ENCODE data around the gene PDE6A. TPM values are rescaled to one million over a fixed set of nuclear protein-coding genes. Genes with fewer than 3 reads are reported as not detected.

Gene PDE6A
- total and polyA plus RNA-seq, 2 experiments from 2014 or later: not detected

DNA sequence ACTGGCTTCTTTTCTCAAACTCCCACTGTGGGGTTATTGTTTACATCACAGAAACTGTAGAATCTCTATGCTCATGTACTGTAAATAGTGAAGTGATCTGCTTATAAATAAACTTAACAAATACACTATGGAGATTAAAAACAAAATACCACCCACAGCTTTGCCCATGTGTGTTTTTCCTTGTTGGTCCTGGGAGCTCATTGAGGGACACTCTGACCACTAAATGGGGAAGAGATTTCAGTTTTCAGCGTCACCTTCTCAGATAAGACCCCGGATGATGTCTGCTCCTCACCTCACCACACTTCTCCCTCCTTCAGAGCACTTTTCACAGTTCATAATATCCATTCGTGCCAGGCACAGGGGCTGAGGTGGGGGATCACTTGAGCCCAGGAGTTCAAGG is 89.7 kb downstream of the PDE6A start:
- Histone ChIP-seq H3K4me2 (ENCODE audit: unreplicated experiment) (no peak overlapping the region), H3K9ac (no peak overlapping the region), H3K4me1 (ENCODE audit: insufficient read depth) (no peaks in the 10 kb centered on the region), H3K27ac (no peak overlapping the region), H3K9me2 (ENCODE audit: insufficient read depth) (no peaks in the 10 kb centered on the region), H3K27me3 (replicated peaks; ENCODE audit: insufficient read depth) (no peaks in the 10 kb centered on the region), H3K36me3 (ENCODE audit: low read depth) (no peaks in the 10 kb centered on the region), H3K4me3 (no peak overlapping the region), H3K9me3 (ENCODE audit: low read depth) (no peaks in the 10 kb centered on the region), H3K79me2 (ENCODE audit: insufficient read depth) (no peaks in the 10 kb centered on the region), H4K20me1 (ENCODE audit: insufficient read depth) (no peaks in the 10 kb centered on the region), H2AFZ (no peak overlapping the region), H3F3A (ENCODE audit: insufficient read depth) (no peaks in the 10 kb centered on the region)
- DNase-seq: no peak
- in situ Hi-C loops (cut with MboI): loop anchor here (10.0 kb wide), 1 partner anchor 110 kb away; the partner anchor contains the start of gene SLC26A2
- WGBS, 2 experiments (ENCODE audit: low coverage in 1 of 2, low lambda C conversion rate in 2 of 2, missing lambda C conversion rate in 2 of 2): 66 to 74% methylated on average over 3 of the region's 3 CpGs
- TF ChIP-seq EZH2 (IDR thresholded peaks at IDR 0.05; ENCODE audit: insufficient read depth, poor library complexity, severe bottlenecking): no peak
- no peak for TF ChIP-seq EZH2phosphoT487 (IDR thresholded peaks at IDR 0.05; ENCODE audit: insufficient read depth, low read depth)

- no peaks in the 10 kb centered on the region for H3K27me3 ChIP-seq (replicated peaks; ENCODE audit: insufficient read depth)
- H3K4me2 ChIP-seq (ENCODE audit: unreplicated experiment): no peak overlapping the region
- in situ Hi-C loops (cut with MboI): loop anchor here (10.0 kb wide), 1 partner anchor 111 kb away; the partner anchor contains the start of gene SLC26A2
- no peak overlapping the region for H3K9ac ChIP-seq
- H3K27ac ChIP-seq: no peak overlapping the region
- WGBS, 2 experiments (ENCODE audit: low coverage in 1 of 2, low lambda C conversion rate in 2 of 2, missing lambda C conversion rate in 2 of 2): 77 to 84% methylated on average over 3 of the region's 3 CpGs
- H2AFZ ChIP-seq: no peak overlapping the region
- H3K9me3 ChIP-seq (ENCODE audit: low read depth): no peaks in the 10 kb centered on the region
- no peaks in the 10 kb centered on the region for H3K4me1 ChIP-seq (ENCODE audit: insufficient read depth)
- no peaks in the 10 kb centered on the region for H3K9me2 ChIP-seq (ENCODE audit: insufficient read depth)
- no peaks in the 10 kb centered on the region for H3F3A ChIP-seq (ENCODE audit: insufficient read depth)
- no peak overlapping the region for H3K4me3 ChIP-seq
- H3K79me2 ChIP-seq (ENCODE audit: insufficient read depth): no peaks in the 10 kb centered on the region
- DNase-seq: no peak
- no peaks in the 10 kb centered on the region for H4K20me1 ChIP-seq (ENCODE audit: insufficient read depth)
- TF ChIP-seq EZH2phosphoT487 (IDR thresholded peaks at IDR 0.05; ENCODE audit: insufficient read depth, low read depth) (no peak), EZH2 (IDR thresholded peaks at IDR 0.05; ENCODE audit: insufficient read depth, poor library complexity, severe bottlenecking) (no peak)
- H3K36me3 ChIP-seq (ENCODE audit: low read depth): no peaks in the 10 kb centered on the region
These were observed 90.9 kb downstream of the PDE6A start for GRCh38 chr5:149853701-149854100.

DNA sequence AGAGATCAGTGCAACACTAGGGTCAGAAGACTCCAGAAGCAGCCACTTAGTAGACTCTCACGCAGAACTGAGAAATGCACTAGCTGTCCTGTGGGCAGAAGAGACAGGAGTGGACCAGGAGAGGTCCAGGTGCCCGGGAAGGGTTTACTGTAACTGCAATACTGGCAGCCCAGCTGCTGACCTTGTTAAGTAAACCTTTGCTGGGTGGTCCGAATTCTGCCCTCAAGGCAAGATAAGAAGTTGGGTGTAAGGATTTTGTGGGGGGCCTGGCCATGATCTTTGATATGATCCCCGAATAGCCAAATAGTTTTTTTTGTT is 91.3 kb downstream of the PDE6A start:
- WGBS, 2 experiments (ENCODE audit: low coverage in 1 of 2, low lambda C conversion rate in 2 of 2, missing lambda C conversion rate in 2 of 2): 22 to 23% methylated on average over 4 of the region's 4 CpGs
- H3K27ac ChIP-seq: no peak overlapping the region
- H3K79me2 ChIP-seq (ENCODE audit: insufficient read depth): no peaks in the 10 kb centered on the region
- no peak overlapping the region for H3K9ac ChIP-seq
- no peaks in the 10 kb centered on the region for H3K4me1 ChIP-seq (ENCODE audit: insufficient read depth)
- no peak overlapping the region for H3K4me2 ChIP-seq (ENCODE audit: unreplicated experiment)
- H2AFZ ChIP-seq: no peak overlapping the region
- TF ChIP-seq EZH2 (IDR thresholded peaks at IDR 0.05; ENCODE audit: insufficient read depth, poor library complexity, severe bottlenecking): no peak
- no peak for TF ChIP-seq EZH2phosphoT487 (IDR thresholded peaks at IDR 0.05; ENCODE audit: insufficient read depth, low read depth)
- H3K36me3 ChIP-seq (ENCODE audit: low read depth): no peaks in the 10 kb centered on the region
- in situ Hi-C loops (cut with MboI): loop anchor here (10.0 kb wide), 1 partner anchor 112 kb away; the partner anchor contains the start of gene SLC26A2
- no peaks in the 10 kb centered on the region for H3K27me3 ChIP-seq (replicated peaks; ENCODE audit: insufficient read depth)
- no peaks in the 10 kb centered on the region for H3F3A ChIP-seq (ENCODE audit: insufficient read depth)
- DNase-seq: no peak
- H3K9me2 ChIP-seq (ENCODE audit: insufficient read depth): no peaks in the 10 kb centered on the region
- H3K9me3 ChIP-seq (ENCODE audit: low read depth): no peaks in the 10 kb centered on the region
- no peak overlapping the region for H3K4me3 ChIP-seq
- no peaks in the 10 kb centered on the region for H4K20me1 ChIP-seq (ENCODE audit: insufficient read depth)

DNA sequence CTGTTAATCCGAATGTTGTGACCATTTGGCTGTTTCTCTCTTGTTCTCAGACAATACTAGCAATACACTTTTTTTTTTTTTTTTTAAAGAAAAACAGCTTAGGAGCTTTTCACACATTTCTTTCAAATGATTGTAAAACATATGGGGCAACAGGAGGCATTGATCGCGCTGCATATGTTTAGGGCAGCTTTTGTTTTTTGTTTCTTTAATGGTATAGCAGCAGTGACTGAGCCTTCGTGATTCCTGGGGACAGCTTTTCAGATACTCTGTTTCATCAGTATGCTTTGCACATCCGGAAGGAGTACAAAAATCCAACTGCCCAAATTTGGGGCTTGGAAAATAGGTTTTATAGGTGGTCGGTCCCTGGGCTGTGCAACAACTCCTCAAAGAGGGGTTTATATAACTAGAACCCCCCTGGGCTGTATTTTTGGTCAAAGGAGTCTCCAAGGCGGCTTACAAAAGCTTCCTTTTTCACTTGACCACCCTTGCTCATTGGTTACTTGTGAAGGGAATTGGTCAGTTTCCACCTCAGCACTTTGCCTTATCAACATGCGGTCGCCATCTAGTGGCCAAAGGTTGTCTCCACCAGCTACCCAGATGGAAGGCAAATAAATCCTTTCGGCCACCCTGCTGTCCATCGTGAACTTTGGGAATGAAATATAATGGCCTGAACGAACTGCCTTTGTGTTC is 91.8 kb downstream of the PDE6A start:
- no peaks in the 10 kb centered on the region for H3K9me2 ChIP-seq (ENCODE audit: insufficient read depth)
- TF ChIP-seq EZH2 (IDR thresholded peaks at IDR 0.05; ENCODE audit: insufficient read depth, poor library complexity, severe bottlenecking) (no peak), EZH2phosphoT487 (IDR thresholded peaks at IDR 0.05; ENCODE audit: insufficient read depth, low read depth) (no peak)
- H2AFZ ChIP-seq: no peak overlapping the region
- DNase-seq: peak; percentile 83
- H3K9ac ChIP-seq: no peak overlapping the region
- WGBS, 2 experiments (ENCODE audit: low coverage in 1 of 2, low lambda C conversion rate in 2 of 2, missing lambda C conversion rate in 2 of 2): 33 to 34% methylated on average over 12 of the region's 12 CpGs
- no peaks in the 10 kb centered on the region for H3K27me3 ChIP-seq (replicated peaks; ENCODE audit: insufficient read depth)
- H3K36me3 ChIP-seq (ENCODE audit: low read depth): no peaks in the 10 kb centered on the region
- H3F3A ChIP-seq (ENCODE audit: insufficient read depth): no peaks in the 10 kb centered on the region
- H3K4me3 ChIP-seq: no peak overlapping the region
- no peak overlapping the region for H3K4me2 ChIP-seq (ENCODE audit: unreplicated experiment)
- no peaks in the 10 kb centered on the region for H4K20me1 ChIP-seq (ENCODE audit: insufficient read depth)
- H3K79me2 ChIP-seq (ENCODE audit: insufficient read depth): no peaks in the 10 kb centered on the region
- no peak overlapping the region for H3K27ac ChIP-seq
- in situ Hi-C loops (cut with MboI): loop anchor here (10.0 kb wide), 1 partner anchor 112 kb away; the partner anchor contains the start of gene SLC26A2
- H3K4me1 ChIP-seq (ENCODE audit: insufficient read depth): no peaks in the 10 kb centered on the region
- no peaks in the 10 kb centered on the region for H3K9me3 ChIP-seq (ENCODE audit: low read depth)
